MV-4-11 (cell line): ENCODE measurements around the gene RAC2.

Experiments used
- DNase-seq: peaks from one replicate; lab custom pipeline; 2025; lab: John Stamatoyannopoulos, UW

RAC2 gene

DNA sequence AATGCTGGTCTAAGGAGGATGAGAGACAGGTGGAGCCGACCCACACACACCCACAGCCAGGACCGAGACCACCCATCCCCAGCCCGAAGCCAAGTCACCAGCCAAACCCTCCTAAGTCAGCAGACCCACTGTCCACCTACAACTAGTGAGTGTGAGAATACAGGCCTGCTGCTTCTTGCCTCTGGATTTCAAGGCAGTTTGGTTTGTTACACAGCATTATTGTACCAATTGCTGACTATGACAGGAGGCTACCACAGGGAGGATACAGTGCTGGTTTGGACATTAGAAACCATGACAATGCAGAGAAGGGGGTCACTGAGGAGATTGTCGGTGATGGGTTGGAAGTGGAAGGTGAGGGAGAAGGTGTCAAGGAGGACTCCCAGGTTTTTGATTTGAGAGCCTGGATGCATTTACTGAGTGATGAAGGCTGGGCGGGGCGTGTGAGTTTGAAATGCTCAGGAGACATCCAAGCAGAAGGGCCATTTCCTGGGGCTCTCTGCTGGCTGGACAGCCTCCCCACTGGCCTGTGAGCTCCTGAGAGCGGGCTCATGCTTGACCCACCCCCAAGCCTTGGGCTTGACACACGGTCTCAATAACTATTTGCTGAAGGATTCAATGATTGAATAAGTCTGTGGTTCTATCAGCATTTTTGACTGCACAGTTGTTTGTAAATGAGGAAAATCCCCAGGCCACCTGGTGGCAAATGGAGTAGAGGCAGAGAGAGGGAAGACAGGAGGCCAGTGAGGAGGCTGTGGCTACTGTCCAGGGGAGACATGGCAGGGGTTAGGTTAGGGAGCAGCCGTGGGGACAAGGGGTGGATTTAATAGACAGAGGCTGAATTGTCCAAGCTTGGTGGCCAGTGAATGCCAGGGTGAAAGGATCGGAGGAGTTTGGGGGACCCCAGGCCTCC lies 22.4 kb downstream of the RAC2 start:
- DNase-seq = no peak

DNA sequence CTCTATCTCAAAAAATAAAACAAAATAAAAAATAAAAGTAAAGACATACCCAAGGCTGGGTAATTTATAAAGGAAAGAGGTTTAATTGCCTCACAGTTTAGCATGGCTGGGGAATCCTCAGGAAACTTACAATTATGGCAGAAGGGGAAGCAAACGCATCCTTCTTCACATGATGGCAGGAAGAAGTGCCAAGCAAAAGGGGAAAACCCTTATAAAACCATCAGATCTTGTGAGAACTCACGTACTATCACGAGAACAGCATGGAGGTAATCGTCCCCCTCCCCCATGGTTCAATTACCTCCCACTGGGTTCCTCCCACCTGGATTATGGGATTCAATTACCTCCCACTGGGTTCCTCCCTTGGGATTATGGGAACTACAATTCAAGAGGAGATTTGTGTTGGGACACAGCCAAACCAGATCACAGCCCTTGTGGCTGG lies 23.5 kb downstream of the RAC2 start:
- DNase-seq = no peak

DNA sequence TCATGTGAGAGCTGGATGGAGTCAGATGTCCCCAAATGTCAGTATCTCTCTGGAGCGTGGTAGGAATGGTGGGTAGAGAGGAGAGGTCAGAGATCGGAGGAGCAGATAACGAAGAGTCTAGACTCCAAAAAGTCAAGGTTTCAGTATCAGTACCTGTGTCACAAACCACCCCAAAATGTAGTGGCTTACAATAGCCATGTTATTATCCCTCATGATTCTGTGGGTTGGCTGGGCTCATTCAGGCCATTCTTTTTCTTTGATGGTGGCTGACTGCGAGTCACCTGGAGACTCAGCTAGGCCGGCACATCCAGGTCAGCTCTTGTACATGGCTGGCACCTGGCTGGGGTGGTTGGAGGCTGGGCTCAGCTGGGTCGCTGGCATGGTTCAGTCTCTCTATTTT lies 24.5 kb downstream of the RAC2 start:
- DNase-seq = no peak

DNA sequence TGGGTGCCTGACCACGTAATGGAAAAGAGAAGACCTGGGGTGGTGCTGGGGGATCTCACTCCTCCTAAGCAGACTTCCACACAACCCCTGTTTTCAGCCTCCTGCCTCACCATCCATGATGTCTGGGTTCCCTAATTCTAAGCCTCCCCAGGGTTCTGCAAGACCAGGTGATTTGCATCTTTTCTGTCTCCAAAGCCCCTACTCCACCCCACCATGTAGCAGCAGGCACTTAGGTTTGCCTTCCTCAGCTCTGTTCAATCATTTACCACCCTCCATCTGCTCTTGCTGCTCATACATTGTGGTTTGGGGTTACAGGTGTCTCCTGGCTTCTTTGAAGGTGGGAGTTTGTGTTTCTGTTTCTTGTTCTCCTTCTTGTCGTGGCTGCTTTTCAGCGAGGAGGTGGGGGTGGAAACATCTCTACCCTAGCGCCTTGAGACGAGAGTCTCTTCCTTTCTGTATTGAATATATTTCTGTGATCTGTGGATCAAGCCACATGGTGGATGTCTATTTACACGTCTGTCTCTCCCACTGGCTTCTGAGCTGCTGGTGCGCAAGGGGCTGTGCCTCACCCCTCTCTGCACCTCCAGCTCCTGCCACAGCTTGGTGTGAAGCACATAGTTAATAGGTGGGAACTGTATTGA lies 25.2 kb downstream of the RAC2 start:
- no peak for DNase-seq

DNA sequence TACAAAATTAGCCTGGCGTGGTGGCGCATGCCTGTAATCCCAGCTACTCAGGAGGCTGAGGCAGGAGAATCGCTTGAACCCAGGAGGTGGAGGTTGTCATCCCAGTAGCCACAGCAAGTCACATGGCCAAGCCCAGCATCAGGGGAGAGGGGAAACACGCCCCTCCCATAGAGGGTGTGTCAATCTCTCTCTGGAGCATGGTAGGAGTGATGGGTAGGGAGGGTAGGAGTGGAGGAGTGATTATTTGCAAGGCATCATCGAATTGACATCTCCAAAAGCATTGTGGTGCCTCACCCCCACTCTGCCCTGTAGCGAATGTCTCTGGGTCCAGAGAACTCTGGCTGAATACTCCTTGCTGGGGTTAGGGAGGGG lies 25.7 kb downstream of the RAC2 start:
- DNase-seq = no peak

DNA sequence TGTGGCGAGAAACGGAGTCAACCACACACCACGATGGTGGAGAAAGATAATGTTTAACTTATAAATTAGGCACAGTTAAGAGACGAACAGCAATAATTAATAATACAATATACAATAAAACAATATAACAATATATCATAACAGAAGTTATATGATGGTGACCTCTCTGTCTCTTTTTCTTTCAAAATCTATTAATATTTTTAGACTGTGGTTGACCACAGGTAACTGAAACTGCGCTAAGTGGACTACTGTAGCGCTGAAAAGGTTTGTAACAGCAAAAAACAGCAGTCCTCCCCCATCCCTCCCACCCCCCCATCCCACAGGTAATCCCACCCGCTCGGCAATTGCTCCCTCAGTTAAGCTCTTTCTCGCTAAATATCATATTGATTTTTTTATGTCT lies 28.2 kb downstream of the RAC2 start:
- DNase-seq = no peak

DNA sequence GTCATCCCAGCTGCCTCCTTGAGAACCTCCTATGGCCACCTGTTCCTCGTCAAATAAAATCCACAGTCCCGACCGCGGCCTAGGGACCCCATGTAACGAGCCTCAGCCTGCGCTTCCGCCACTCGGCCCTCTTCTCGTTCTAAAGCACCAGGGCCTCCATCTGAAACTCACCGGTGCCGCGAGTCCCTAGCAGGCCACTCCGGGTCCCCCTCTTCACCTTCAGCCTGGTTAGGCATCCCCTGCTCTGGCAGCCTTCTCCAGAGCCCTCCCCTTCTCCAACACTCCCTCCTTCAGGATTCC lies 29.4 kb downstream of the RAC2 start:
- no peak for DNase-seq

DNA sequence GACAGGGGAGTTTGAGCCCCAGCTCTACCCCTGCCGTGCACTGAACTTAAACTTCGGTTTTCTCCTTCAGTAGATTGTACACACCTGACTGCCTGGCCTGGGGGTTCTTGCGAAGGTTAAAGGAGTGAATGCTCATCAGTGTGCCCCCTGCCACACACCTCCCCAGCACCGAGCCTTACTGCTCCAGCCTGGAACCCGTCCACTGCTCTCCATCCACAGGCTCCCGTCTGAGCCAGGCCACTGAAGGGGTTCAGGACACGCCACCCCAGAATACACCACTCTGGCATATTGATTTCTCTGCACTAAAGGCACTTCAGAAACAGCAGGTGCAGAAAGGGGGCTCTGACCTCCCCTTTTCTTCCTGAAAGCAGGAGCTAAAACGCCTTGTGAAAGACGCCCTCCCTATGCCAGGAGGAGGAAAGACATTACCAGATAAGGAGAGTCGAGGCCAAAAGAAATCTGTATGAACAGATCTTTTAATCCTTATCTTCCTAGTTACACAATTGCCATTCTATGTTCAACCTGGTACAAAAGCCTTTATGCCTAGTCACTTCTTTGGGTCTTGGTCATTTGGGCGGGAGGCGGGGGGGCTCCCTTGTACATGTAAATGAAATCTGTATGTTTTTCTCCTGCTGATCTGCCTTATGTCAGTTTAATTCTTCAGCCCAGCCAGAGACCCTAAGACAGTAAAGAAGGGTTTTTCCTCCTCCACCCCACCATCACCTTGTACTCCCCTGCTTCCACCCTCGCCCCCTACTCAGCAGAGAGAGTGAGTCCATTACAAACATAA lies 29.9 kb downstream of the RAC2 start:
- DNase-seq = no peak

DNA sequence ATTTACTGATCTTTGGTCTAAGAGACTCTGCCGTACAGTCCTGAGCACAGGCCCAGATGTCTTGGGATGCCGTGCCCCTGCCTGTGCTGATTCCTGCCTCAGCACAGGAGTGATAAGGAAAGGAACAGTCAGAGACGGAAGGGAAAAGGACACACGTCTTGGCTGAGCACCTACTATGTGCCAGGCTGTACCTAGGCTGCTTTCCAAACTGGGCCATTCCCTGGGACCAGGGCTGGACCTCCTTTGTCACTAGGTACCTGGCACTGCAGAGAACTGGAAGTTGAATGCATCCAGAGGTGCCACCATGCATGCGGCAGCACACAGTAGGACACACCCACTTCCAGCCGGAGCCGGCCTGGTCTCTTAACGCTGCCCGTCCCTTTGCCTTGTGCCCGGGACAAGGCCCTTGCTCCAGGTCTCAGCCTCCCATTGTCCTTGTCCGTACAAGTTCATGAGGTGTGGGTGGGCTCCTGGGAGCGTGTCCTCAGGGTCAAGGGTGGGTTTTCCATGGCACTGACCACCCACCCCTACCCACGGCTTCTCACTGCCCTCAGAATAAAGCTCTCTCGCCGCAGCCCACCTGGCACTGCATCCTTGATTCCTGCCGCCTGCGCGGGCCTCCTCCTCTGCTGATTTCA lies 30.7 kb downstream of the RAC2 start:
- no peak for DNase-seq

DNA sequence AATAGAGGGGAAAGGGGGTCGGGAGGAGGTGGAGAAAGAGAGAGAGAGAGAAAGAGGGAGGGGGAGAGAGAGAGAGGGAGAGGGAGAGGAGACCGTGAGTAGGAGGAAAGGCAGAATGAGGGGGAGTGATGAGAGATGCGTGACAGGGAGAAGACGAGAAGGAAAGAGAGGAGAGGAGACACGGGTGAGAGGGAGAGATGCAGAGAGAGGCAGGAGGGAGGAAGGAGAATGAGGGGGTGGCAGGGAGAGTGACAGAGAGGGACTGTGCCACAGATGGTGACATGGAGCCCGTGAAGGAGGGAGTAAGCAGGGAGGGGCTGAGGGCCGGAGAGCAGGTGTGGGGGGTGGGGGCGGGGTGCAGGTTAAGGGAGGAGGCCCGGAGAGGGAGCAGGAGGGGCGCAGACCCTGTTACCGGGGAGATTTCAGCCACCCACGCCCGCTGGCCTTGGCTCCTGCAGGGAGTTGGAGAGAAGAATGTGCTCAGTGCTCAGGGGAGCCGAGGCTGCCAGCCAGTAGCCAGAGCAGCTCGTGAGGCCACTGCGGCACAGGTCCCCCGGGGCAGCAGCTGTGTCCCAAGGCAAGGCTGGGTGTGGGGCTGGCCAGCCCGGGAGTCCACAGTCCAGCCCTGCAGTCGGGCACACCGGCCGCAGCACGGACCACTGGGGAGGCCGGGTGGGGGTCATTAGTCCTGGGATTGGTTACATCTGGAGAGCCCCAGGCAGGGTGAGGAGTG lies 31.7 kb downstream of the RAC2 start, which contains the start of gene SSTR3:
Gene SSTR3 (minus strand): TSS at position 304 of the 733 bp plus-strand sequence. CDS start 4,674 bp downstream, outside the sequence.
- no peak for DNase-seq

DNA sequence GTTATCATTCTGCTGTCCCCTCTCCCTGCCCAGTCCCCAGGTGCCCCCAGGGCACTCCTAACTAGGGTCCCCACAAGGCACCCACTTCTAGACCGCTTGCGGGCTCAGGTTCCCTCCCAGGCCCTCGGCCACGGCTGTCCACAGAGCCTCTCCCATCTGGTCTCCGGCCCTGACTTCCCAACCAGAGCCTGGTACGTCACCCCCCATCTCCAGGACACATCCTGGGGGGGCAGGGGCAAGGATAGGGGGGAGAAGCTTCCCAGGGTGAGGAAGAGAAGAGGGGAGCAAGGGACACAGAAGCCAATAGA lies 32.2 kb downstream of the RAC2 start:
- no peak for DNase-seq

DNA sequence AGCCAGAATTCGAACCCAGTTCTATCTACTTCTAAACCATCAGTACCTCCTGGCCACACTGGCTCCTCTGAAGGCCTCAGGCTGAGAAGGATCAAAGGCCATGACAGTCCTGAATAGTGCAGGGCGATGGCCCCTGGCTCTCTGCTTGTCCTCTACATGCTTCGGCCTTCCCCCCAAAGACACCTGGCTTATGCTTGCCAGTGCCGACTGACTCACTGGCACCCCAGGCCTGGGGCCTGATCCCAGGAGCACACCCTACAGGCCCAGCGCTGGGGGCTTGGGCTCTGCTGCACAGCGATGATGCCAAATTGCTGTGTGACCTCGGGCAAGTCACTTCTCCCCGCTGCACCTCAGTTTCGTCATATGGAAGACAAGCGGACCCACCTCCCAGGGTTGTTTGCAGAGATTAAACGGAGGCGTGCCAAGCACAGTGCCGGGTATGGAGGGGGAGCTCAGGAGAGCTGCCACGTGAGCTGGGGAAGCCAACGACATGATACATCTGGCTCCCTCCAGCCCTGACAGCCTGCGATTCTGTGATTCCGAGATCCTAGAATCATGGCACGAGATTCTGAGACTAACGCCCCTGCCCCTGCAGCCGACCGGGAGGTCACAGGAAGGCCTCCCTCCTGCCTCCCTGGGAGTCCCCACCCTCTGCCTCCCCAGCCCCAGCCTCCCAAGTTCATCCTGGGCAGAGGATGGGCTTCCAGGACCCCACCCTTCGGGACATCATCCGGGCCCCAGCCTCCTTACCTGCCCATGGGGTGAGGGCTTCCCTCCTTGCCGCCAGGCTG lies 32.8 kb downstream of the RAC2 start:
- DNase-seq = no peak

DNA sequence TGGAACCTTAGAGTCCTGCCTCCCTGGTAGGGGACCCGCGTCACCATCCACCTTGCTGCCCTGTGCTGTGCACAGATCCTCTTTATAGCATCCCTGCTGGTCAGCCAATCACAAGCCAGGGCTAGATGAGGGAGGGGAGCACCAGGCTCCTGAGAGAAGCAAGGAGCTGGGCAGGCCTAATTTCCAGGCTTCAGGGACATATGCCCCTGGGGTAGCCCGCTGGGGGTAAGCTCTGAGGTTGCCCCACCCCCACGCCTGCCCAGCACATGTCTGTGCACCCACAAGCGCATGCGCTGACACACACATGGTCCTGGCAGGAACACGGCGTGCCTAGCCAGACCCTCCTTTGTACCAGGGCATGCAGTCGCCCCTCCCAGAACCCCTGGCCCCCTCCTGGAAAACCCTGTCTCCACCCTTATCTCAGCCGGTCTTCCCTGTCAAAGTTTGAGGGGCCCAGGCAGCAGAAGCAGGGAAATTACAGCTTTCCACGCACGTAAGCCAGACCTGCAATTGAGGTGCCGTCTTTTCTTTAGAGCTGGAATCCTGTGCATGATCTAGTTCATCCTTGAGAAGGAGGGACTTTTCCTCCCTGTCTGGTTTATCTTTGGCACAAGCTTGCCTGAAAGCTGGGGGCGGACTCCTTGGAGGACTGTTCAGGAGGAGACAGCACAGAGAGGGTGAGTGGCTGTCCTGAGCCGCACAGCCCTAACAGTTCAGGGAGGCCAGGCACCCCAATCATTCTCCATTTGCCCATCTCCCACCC lies 33.8 kb downstream of the RAC2 start:
- no peak for DNase-seq

DNA sequence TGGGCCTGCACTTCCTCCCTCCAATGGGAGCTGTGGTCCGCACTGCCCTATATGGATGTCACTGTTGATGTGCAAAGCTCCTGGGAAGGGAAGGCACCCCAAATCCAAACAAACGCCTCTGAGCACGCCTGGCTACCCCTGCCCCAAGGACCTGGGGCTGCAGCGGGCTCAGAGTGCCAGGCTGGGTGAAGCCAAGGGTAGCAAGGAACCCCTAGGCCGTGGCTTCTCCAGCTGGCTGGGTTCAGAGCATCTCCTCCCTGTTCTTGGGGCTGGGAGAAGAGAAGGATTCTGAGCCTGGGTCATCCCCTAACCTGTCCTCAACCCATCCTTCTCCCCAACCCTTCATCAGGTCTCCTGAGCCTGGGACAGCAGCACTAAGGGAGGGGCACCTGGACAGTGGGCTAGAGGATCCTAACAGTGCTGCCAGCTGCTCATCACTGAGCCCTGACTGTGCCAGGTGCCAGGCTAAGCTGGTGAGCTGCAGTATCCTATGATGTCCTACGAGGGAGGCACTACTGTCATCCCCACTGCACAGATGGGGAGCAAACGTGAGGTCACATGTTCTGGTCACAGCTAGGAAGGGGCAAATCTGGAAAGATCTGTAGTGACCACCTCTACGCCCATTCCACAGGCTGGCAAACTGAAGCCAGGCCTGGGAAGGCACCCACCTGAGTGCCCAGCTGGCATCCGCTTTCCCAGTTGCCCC lies 34.8 kb downstream of the RAC2 start:
- no peak for DNase-seq

DNA sequence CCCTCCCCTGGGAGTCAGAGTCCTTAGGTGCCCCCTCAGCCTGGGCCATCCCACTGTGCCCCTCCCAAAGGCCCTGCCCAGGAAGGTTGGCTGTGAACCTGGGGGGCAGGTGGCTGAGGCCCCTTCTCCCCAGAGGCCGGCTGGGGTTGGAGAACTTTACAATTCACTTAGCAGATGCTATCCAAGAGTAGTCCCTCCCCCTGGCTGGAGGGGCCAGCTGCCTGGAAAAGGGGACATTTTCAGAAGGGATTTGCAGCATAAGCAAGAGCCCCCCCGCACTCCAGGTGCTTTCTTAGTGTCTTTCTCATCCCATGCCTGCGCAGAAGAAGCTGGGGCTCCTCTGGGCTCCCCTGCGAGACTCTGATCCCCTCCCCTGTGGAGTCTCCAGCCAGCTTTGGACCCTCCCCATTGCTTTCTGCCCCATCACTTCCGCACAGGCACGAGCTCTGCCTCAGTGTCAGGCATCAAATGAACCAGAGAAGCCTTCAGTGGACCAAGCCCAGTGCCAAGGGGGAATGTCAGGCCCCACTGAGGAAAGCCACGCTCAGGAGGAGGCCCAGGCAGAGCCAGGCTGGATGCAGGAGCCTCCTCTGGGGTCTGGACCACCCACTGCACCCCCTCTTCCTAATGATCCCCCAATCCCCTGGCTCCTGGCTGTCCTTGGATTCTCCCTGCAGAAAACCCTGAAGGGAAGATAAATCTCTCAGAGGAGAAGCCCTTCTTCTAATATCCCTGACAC lies 35.5 kb downstream of the RAC2 start:
- no peak for DNase-seq

DNA sequence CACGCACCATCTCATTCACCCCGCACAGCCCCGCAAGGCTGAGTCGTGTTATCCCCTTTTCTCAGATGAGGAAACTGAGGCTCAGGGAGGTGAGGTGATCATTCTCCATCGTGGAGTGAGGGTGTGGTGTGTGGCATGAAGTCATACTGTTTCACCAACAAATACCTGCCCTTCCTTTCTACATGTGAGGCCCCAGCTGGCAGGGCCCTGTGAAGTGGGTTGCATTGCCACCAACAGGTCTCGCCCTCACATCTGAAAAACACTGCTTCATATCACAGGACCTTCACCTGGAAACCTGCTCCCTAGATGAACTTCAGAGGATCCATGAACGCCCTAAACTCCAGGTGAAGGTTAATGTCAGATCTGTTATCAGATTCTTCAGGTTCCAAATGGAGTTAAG lies 36.1 kb downstream of the RAC2 start:
- no peak for DNase-seq

DNA sequence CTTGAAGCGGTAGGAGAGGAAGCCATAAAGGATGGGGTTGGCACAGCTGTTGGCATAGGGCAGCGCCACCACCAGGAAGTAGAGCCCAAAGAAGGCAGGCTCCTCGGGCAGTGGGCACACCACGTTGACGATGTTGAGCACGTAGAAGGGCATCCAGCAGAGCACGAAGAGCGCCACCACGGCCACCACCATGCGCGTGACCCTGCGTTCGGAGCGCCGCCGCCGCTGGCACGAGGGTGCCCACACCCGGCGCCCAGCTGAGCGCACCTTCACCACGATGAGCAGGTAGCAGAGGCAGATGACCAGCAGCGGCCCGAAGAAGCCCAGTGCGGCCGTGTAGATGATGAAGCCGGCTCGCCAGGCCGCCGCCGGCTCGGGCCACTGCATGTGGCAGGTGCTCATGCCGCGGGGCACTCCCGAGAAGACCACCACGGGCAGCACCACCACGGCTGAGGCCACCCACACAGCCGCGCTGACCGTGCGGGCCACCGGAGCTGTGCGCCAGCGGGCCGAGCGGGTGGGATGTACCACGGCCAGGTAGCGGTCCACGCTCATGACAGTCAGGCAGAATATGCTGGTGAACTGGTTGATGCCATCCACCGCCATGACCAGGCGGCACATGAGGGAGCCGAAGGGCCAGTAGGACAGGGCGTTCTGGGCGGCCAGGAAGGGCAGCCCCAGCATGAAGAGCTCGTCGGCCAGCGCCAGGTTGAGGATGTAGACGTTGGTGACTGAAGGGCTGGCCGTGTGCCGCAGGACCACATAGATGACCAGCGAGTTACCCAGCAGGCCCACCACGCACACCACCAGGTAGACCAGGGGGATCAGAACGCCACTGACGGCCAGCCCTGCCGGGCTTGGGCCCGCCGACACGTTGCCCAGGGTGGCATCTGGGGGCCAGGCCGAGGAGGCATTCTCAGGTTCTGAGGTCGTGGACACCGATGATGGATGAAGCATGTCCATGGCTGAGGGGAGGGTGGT lies 36.9 kb downstream of the RAC2 start:
- DNase-seq = no peak
